NCI-H2107 (cell line): ENCODE measurements around the gene AOX1.
"Not testable (repeated sequence)": the region's sequence is repeated elsewhere in the genome, so short reads cannot be mapped to it uniquely, and the experiment has no call there.

Experiments
- DNase-seq: peaks from one replicate; lab custom pipeline; 2025; lab: John Stamatoyannopoulos, UW

AOX1 gene

DNA sequence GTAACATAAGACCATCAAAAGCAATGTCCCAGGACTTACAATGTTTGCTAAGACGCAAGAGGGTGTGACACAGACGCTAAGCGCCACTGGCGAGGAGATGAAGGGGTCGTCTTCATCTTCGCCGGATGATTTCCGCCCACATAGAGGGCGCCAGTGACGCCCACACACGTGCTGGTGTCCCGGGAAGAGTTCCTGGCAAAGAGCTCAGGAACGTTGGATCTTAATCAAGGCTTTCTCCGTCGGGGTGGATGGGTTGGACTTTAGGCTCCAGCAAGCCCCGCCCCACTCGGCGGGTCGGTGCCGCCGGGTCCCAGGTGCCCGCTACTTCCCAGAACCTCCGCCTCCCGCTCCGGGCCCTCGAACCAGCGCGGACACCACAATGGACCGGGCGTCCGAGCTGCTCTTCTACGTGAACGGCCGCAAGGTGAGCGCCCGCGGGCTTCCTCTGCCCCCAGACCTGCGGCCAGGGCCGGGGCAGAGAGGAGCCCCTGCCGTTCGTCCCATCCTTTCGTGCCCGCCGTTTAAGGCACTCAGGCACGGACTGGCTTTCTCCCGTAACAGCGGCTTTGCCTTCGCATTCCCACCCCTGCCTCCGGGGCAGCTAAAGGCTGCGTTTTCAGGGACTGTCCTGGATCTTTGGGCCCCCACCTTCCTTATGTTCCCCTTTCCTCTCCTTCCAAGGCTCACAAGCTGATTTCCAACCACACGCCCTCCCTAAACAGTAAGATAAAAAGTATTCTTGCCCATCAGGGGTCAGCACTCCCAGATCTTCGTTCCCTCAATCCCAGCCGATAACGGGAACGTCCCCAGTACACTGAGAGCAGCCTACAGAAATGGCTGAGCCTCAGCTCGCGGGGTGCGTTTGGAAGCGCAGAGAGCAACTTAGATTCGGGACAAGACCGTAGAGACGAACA is at the start of gene AOX1:
TSS of gene AOX1 (plus strand) at position 285 of the 914 bp plus-strand sequence. CDS start at position 380, 95 bp downstream.
- DNase-seq: no peak

DNA sequence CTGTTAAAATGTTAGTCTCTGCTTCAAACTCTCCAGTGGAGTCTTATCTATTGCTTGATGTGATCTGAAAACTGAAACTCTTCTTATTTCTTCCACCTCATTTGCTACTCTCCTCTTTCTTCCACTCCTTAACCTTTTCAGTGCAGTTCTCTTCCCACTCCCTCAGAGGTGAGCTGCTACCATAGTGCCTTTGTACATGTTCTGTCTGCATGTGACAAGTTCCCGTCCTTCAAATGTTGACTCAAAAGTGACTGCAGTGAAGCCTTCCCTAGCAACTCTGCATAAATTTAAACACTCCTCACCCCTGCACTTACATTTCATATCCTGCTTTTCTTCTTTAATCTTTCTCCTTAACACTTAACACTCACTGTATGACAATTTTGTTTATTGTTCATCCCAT is 47.7 kb upstream of the AOX1 start:
- DNase-seq: no peak

DNA sequence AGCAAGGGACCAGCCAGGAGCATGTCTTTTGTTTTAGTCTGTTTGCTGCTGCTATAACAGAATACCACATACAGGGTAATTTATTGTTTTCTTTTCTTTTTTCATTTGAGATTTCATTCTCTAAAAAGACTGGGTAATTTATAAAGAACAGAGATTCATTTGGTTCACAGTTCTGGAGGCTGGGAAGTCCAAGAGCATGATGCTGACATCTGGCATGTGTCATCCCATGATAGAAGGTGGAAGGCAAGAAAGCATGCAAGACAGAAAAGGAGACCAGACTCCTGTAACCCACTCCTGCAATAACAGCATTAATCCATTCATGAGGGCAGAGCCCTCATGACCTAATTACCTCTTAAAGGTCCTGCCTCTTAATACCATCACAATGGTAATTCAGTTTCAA is 45.0 kb upstream of the AOX1 start:
- DNase-seq: no peak

- DNase-seq: not testable (repeated sequence)
These were observed 19.2 kb upstream of the AOX1 start for GRCh38 chr2:200566596-200566995.

GRCh38 chr2:200567932-200568331 is 17.9 kb upstream of the AOX1 start:
- no peak for DNase-seq

GRCh38 chr2:200575957-200576356 is 9.9 kb upstream of the AOX1 start:
- DNase-seq: no peak

DNA sequence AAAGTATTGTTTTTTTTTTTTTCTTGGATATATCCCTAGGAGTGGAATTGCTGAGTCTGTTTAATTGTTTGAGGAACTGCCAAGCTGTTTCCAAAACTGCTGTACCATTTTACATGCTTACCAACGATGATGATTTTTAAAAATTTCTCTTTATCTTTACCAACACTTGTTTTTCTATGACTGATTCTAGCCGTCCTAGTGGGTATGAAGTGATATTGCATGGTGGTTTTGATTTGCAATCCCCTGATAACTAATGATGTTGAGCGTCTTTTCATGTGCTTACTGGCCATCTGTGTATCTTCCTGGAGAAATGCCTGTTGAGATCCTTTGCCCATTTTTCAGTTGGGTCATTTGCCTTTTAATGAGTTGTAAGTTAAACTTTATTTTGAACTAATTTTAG is 8.8 kb upstream of the AOX1 start:
- DNase-seq: no peak

DNA sequence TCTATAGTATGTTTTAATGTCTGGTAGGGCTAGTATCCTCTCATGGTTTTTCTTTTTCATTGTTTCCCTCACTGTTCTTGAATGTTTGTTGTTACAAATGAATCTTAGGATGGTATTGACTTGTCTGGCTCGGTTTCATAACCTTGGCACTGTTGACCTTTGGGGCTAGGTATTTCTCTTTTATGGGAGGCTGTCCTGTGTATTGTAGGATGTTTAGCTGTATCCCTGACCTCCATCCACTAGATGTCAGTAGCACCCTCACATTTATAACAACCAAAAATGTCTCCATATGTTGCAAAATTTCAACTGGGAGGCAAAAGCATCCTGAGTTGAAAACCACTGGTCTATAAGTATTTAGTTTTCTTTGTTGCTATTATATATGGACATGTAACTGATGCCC is 7.0 kb upstream of the AOX1 start:
- no peak for DNase-seq

GRCh38 chr2:200584639-200585038 is 1.2 kb upstream of the AOX1 start:
- DNase-seq: no peak

DNA sequence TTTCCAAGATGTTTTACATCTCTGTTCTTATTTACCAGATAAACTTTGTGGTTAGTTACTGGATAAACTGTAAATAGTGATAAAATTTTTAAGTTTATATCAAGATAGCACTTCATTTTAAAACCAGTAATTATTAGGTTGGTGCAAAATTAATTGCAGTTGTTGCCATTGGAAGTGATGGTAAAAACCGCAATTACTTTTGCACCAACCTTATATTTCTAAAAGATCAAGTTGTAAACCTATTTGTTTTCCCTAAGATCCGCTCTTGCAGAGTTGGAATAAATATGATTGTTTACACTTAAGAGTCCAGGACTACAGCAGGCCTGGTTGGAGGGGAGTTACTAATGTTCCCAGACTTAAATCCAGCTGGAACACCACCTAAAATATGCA is 479 bp upstream of the AOX1 start:
- DNase-seq: no peak

DNA sequence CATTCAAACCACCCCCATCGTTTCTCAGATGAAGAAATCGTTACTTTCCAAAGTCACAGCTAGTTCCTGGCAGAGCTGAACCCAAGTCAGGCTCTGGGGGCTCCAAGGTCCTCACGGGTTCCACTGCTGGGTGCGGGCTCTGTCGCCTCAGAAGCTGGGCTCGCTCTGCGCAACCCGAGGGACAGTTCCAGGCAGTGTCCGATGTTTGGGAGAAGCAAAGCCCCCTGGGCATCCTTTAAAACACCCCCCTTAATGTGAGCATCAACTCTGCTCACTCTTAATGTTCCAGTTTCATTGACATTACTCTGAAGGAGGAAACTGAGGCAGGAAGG is 796 bp downstream of the AOX1 start:
- DNase-seq: no peak

DNA sequence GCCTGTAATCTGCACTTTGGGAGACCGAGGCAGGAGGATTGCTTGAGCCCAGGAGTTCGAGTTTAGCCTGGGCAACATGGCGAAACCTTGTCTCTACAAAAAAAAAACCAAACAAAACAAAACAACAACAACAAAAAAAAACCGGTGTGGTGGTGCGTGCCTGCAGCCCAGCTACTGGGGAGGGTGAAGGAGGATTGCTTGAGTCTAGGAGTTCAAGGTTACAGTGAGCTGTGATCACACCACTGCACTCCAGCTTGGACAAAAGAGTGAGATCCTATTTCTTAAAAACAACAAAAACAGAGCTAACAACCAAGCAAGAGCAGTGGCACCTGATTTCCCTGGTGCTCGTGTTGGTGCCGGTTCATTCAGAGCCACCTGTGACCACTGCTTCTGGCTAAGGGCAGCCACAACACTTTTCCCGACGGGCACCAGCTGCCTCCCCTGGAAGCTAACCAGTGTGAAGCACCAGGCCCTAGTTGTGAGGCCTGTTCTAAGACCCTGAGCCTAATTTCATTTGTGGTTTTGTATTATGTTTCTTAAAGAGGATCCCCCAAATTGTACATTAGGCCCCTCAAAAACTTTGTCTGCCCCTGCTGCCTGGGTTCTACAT is 1.3 kb downstream of the AOX1 start:
- DNase-seq: no peak

- DNase-seq: no peak
These were observed 2.4 kb downstream of the AOX1 start for GRCh38 chr2:200588076-200588678.

- no peak for DNase-seq
These were observed 4.3 kb downstream of the AOX1 start for GRCh38 chr2:200590090-200590489.

GRCh38 chr2:200591308-200591707 is 5.5 kb downstream of the AOX1 start:
- no peak for DNase-seq

DNA sequence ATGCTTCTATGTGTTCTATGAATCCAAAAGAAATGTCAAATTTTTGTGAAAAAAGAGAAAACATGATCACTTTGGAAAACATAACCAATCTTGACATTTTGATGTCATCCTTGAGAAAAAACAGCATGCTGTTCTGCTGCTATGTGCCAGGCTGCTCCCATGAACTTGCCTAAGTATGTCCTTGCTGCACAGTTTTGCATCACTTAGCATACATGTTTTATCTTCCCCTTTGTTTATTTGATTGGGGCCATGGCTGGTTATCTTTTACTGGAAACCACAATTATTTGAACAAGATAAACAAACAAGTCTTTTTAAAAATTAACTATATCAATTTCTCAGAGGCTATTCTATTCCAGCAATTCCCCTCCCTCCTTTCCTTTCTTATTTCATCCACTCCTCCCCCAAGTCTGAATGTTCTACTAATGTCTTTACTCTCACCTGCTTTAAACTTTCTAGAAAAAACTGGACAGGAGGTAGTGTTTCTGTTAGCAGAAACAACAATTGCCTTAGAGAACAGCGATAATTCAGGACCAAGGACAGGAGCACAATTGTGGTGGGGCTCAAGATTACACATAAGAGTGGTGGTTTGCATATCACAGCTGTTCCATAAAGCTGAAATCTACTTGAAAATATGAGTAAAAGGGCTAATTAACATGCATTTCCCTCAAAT is 6.7 kb downstream of the AOX1 start:
- no peak for DNase-seq

- no peak for DNase-seq
These were observed 8.1 kb downstream of the AOX1 start for GRCh38 chr2:200593905-200594304.

- DNase-seq: no peak
These were observed 10.1 kb downstream of the AOX1 start for GRCh38 chr2:200595913-200596312.

- no peak for DNase-seq
These were observed 11.2 kb downstream of the AOX1 start for GRCh38 chr2:200596774-200597570.

DNA sequence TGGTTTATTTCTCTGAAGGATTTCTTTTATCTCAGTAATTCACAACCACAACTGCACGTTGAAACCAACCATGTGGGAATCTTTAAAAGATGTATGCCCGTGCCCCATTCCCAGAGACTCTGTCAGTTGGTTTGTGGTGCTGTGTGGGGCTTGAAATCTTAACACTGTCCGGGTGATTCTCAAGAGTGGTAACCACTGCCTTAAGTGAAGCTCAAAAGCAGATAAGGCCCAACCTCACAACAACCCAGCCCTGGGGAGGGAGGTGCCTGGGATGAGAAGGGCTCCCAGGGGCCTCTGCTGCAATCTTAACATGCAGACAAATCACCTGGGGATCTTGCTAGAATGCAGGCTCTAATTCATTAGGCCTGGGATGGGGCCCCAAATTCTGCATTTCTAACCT is 13.4 kb downstream of the AOX1 start:
- no peak for DNase-seq

DNA sequence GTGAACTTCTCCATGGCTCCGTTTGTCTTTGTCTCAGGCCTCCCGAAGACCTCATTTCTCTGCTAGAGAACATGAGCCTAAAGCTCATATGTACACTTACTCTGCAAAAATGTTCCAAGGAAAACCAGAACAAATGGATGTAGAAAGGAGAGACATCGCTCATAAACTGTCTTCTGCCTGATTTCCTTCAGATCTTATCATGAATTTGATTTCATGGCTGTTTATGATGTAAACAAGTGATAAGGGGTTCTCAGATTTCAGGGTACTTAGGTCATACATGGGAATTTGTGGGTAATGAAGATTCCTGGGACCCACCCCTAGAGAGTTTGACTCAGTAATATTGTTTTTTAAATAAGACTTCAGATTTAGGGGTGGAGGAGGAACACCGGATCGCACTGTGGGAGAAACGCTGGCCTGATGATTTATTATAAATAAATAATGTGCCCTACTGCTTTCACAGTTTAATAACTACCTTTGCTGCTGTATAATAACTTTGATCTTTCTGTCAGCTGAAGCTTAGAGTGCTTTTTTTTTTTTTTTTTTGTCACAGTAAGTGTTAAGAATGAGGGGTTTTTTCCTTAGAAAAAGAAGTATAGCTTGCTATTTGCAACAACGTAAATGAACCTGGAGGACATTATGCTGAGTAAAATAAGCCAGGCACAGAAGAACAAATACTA is 14.9 kb downstream of the AOX1 start:
- DNase-seq: no peak
